ENCODE results near the gene ITGB6. TPM values are rescaled to one million over a fixed set of nuclear protein-coding genes. Genes with fewer than 3 reads are reported as not detected.

The ITGB6 gene
- total RNA-seq, 1 donor from 2014 or later: 21.1 TPM

- no peak for TF ChIP-seq CTCF (IDR thresholded peaks at IDR 0.05; ENCODE audit: insufficient read depth, low read length, severe bottlenecking)
- Histone ChIP-seq H3K4me3 (ENCODE audit: low read depth, low read length) (no peak overlapping the region), H3K27me3 (ENCODE audit: control insufficient read depth, insufficient read depth, low read length) (no peaks in the 10 kb centered on the region), H3K36me3 (ENCODE audit: control insufficient read depth, insufficient read depth, low read length) (no peaks in the 10 kb centered on the region)
- DNase-seq (ENCODE audit: low read depth): peak; percentile 93
- FAIRE-seq: peak; percentile 58
These were observed 41.4 kb upstream of the ITGB6 start for GRCh38 chr2:160241251-160242137.

- H3K36me3 ChIP-seq (ENCODE audit: control insufficient read depth, insufficient read depth, low read length): no peaks in the 10 kb centered on the region
- no peaks in the 10 kb centered on the region for H3K27me3 ChIP-seq (ENCODE audit: control insufficient read depth, insufficient read depth, low read length)
- TF ChIP-seq CTCF (IDR thresholded peaks at IDR 0.05; ENCODE audit: insufficient read depth, low read length, severe bottlenecking): no peak
- no peak for DNase-seq (ENCODE audit: low read depth)
- FAIRE-seq: no peak
- H3K4me3 ChIP-seq (ENCODE audit: low read depth, low read length): no peak overlapping the region
These were observed 39.4 kb upstream of the ITGB6 start for GRCh38 chr2:160239436-160239835.

GRCh38 chr2:160238392-160238791, 38.3 kb upstream of the ITGB6 start:
- FAIRE-seq (peak; percentile 32), DNase-seq (ENCODE audit: low read depth) (peak; percentile 74)
- H3K36me3 ChIP-seq (ENCODE audit: control insufficient read depth, insufficient read depth, low read length): no peaks in the 10 kb centered on the region
- TF ChIP-seq CTCF (IDR thresholded peaks at IDR 0.05; ENCODE audit: insufficient read depth, low read length, severe bottlenecking): no peak
- no peaks in the 10 kb centered on the region for H3K27me3 ChIP-seq (ENCODE audit: control insufficient read depth, insufficient read depth, low read length)
- no peak overlapping the region for H3K4me3 ChIP-seq (ENCODE audit: low read depth, low read length)

GRCh38 chr2:160232905-160233475, 32.9 kb upstream of the ITGB6 start:
- H3K4me3 ChIP-seq (ENCODE audit: low read depth, low read length): no peak overlapping the region
- H3K36me3 ChIP-seq (ENCODE audit: control insufficient read depth, insufficient read depth, low read length): no peaks in the 10 kb centered on the region
- DNase-seq (ENCODE audit: low read depth) (no peak), FAIRE-seq (no peak)
- no peaks in the 10 kb centered on the region for H3K27me3 ChIP-seq (ENCODE audit: control insufficient read depth, insufficient read depth, low read length)
- no peak for TF ChIP-seq CTCF (IDR thresholded peaks at IDR 0.05; ENCODE audit: insufficient read depth, low read length, severe bottlenecking)

GRCh38 chr2:160229591-160229990, 29.5 kb upstream of the ITGB6 start:
- H3K4me3 ChIP-seq (ENCODE audit: low read depth, low read length): no peak overlapping the region
- no peak for TF ChIP-seq CTCF (IDR thresholded peaks at IDR 0.05; ENCODE audit: insufficient read depth, low read length, severe bottlenecking)
- no peaks in the 10 kb centered on the region for H3K36me3 ChIP-seq (ENCODE audit: control insufficient read depth, insufficient read depth, low read length)
- H3K27me3 ChIP-seq (ENCODE audit: control insufficient read depth, insufficient read depth, low read length): no peaks in the 10 kb centered on the region
- DNase-seq (ENCODE audit: low read depth) (peak; percentile 85), FAIRE-seq (no peak)

Data from bronchial epithelial cell (primary cell).